Ramos (cell line): ENCODE measurements around the gene MYRF.

ENCODE experiments used
- in situ Hi-C: fragments of 300-500 bp; cut with MboI; formaldehyde crosslinking; loops from one replicate; pipeline ENCODE4 v1.14.3; 2022; ENCODE audit warnings: low sequenced_read_pairs; ENCODE audit not compliant: unreplicated experiment

MYRF gene

GRCh38 chr11:61812736-61813411 is 60.4 kb downstream of the MYRF start:
- in situ Hi-C loops = no loop called here

DNA sequence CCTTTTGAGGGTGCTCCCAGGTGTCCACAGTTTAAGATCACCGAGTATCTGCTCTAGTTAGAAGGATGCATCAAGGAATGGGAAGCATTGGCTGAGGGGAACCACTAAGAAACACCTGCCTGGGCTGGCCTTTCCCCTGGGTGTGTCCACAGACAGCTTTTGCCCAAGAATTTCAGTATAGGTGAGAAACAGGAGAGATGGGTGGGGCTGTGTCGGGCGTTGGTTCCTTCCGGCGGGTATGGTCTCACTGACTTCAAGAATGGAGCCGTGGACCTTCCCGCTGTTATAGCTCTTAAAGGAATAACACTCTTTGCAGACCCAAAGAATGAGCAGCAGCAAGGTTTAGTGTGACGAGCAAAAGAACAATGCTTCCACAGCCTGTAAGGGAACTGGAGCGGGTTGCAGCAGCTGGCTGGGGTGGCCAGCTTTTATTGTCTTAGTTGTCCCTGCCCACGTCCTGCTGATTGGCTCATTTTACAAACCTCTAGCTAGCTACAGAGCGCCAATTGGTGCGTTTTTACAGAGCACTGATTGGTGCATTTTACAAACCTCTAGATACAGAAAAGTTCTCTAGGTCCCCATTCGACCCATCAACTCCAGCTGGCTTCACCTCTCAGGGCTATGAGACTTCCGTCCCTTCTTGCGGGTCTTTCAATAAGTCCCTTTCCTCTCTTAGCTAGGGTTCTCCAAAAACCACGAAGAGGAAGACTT is 62.0 kb downstream of the MYRF start:
- in situ Hi-C loops = no loop called here

- in situ Hi-C loops = no loop called here
These were observed 62.7 kb downstream of the MYRF start for GRCh38 chr11:61814958-61815789.

- in situ Hi-C loops = no loop called here
These were observed 63.6 kb downstream of the MYRF start for GRCh38 chr11:61815790-61816735.

DNA sequence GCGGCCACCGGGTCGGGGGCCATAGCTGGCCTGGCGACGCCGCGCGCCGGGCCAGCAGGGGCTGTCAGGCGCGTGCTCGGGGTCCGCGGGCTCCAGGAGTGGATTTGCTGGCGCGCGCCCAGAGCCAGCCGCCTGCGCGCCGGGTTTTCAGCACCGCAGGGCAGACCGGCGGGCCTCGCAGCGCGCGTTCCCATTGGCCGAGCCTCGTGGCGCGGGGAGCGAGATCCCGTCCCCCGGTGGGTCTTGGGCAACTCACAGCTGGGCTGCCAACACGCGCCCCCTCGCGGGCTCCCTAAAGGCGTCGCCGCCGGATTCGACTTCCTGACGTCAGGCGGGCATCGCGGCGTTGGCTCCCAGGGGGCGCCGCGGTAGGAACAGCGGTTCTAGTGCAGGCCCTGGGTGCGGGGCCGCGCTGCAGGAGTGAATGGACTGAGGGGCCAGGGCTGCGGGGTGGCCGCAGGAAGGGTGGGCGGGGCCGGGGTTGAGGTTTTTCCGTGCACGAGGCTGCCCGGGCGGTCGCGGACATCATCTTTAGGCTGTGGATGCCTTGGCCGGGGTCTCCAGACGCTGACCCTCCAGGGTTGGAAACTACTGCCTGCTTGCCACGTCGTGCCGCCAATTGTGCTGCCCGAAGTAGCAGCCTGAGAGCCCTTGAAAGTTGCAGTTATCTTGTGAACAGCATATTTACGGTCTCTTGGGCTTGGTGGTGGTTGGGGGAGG is 64.5 kb downstream of the MYRF start, which contains the start of gene FADS1:
Gene FADS1 (minus strand): TSS at position 268 of the 720 bp plus-strand sequence. CDS start 74 bp downstream, at position 194.
- in situ Hi-C loops = no loop called here

DNA sequence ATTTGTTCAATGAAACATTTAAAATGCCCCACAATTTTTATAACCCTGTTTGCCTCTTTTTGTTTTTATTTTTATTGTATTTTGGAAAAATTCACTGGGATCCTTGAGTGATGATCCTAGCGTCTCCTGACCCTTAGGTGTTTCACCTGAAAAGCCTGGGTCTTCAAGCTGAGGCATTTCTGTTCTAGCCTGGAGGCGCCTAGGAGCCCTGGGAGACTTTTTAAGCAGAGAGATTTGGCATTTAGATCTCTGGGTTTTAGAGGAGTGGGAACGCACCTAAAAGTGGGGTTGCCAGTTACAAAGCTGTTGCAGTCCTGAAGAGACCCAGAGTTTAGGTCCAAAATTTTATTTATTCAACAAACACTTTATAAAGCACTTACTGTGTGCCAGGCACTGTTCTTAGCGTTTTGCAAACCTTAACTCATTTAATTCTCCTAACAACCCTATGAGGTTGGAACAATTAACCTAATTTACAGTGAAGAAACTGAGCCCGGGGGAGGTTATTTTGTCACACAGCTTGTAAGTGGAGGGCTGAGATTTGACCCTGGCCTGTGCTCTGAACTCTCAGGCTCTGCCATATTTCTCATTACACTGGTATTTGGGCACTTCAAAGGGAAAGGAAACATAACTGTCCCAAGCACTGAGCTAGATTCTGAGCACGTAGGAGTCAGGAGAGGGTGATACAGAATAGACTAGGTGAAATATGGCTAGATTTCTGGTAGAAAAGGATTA is 65.2 kb downstream of the MYRF start:
- in situ Hi-C loops = no loop called here

- in situ Hi-C loops = no loop called here
These were observed 67.7 kb downstream of the MYRF start for GRCh38 chr11:61820174-61820573.

GRCh38 chr11:61826930-61827570 is 74.6 kb downstream of the MYRF start:
- in situ Hi-C loops = no loop called here

- in situ Hi-C loops = no loop called here
These were observed 75.3 kb downstream of the MYRF start, which contains the start of gene FADS2 for GRCh38 chr11:61827571-61828378. TSS of gene FADS2 (plus strand) at chr11:61828300. CDS start at chr11:61828391, 91 bp downstream.

DNA sequence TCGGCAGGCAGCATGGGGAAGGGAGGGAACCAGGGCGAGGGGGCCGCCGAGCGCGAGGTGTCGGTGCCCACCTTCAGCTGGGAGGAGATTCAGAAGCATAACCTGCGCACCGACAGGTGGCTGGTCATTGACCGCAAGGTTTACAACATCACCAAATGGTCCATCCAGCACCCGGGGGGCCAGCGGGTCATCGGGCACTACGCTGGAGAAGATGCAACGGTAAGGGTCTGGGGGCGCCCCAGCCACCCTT is 75.9 kb downstream of the MYRF start:
- in situ Hi-C loops = no loop called here

- in situ Hi-C loops = no loop called here
These were observed 76.4 kb downstream of the MYRF start for GRCh38 chr11:61828629-61829407.

- in situ Hi-C loops = no loop called here
These were observed 77.4 kb downstream of the MYRF start for GRCh38 chr11:61829806-61830205.

GRCh38 chr11:61830237-61831105 is 78.0 kb downstream of the MYRF start:
- in situ Hi-C loops = no loop called here

DNA sequence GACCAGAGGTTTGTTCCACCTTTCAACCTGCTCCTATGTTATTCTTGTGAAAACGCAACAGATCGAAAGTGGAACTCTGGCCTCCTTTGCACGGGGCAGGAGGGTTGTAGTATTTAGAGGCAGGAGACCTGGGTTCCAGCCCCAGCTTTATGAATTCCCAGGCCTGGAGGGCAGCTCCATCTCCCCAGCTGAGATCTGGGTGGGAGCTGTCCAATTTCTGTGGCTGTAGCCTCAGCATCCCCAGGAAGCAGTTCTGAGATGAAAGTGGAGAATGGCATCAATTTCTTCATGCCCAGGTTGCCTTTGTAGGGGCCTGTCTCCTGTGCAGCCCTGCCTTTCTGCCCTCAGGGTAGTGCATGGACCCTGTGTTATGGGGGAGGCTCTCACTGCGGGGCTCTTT is 79.8 kb downstream of the MYRF start:
- in situ Hi-C loops = no loop called here

DNA sequence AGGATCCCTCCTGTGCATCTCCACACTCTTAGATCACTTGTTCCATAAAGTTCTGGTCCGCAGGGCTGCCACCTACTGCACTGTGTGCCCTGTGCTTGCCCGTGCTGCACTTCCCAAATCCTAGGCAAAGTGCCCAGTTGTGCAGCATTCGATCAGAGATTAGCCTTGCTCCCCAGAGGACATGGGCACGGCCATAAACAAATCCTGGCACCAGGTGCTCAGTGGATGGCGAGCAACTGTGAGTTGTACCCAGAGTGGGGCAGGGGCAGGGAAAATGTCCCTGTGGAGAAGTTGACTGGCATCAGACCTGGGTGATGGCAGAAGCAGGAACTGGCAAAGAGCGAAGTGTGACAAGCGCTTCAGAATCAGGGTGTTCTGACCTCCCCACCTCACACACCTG is 80.3 kb downstream of the MYRF start:
- in situ Hi-C loops = no loop called here

DNA sequence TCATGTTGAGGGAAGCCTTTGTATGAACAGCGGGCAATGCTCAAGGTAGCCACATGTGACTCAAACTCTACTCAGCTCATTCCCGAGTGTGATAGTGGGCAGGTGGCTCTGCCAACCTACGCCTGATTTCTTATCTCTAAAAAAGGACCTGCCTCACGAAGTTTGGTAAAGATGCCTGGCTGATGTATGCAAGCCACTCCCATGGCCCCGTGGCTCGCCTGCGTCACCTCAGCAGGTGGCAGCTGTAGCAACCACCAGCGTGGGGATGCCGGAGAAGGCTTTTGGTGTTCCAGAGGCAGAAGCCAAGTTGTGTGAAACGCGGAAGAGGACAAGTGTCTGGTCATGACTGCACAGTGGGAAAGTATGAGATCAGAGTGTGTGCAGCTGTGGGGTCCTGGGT is 81.0 kb downstream of the MYRF start:
- in situ Hi-C loops = no loop called here
